ENCODE data around the gene FBXO3. TPM values are rescaled to one million over a fixed set of nuclear protein-coding genes. Genes with fewer than 3 reads are reported as not detected.

Gene FBXO3
- total RNA-seq, 3 donors from 2014 or later (not counting 1 experiment from before 2014, with no cell fraction given): 54.9 to 64.7 (median 56.2) TPM

- peaks cover 37 to 70% of the 10 kb centered on the region in 2 donors for H3K27me3 Mint-ChIP-seq (ENCODE audit: low read depth in 2 of 2)
- Histone ChIP-seq H3K27me3 (ENCODE audit: control insufficient read depth, insufficient read depth, low read length) (peaks cover 3% of the 10 kb centered on the region), H3K4me3 (ENCODE audit: low read length) (no peak overlapping the region), H3K27ac (ENCODE audit: low read length) (no peak overlapping the region), H3K36me3 (ENCODE audit: control insufficient read depth, insufficient read depth, low read length) (no peaks in the 10 kb centered on the region), H3K4me1 (ENCODE audit: control insufficient read depth, insufficient read depth, low read length) (no peaks in the 10 kb centered on the region), H3K9me3 (ENCODE audit: control insufficient read depth, insufficient read depth, low read length) (no peaks in the 10 kb centered on the region)
- no peak for TF ChIP-seq CTCF (IDR thresholded peaks at IDR 0.05)
- no peak for ATAC-seq
- no peaks in the 10 kb centered on the region for H3K9me3 Mint-ChIP-seq
- H3K4me1 Mint-ChIP-seq: no peaks in the 10 kb centered on the region
- no peak for DNase-seq
- H3K27ac Mint-ChIP-seq: no peak overlapping the region
- no peak overlapping the region for H3K4me3 Mint-ChIP-seq
- WGBS (ENCODE audit: insufficient coverage): 38% methylated on average over 2 of the region's 2 CpGs
- no peaks in the 10 kb centered on the region for H3K36me3 Mint-ChIP-seq
- intact Hi-C loops (cut with micrococcal nuclease): no loop called here
Measured at GRCh38 chr11:33787076-33787475, 12.8 kb upstream of the FBXO3 start.

GRCh38 chr11:33785609-33786008 lies 11.3 kb upstream of the FBXO3 start:
- no peak overlapping the region for H3K4me3 Mint-ChIP-seq
- H3K36me3 Mint-ChIP-seq: no peaks in the 10 kb centered on the region
- TF ChIP-seq CTCF (IDR thresholded peaks at IDR 0.05): no peak
- Histone ChIP-seq H3K27me3 (ENCODE audit: control insufficient read depth, insufficient read depth, low read length) (peaks cover 3% of the 10 kb centered on the region), H3K4me1 (ENCODE audit: control insufficient read depth, insufficient read depth, low read length) (no peaks in the 10 kb centered on the region), H3K36me3 (ENCODE audit: control insufficient read depth, insufficient read depth, low read length) (no peaks in the 10 kb centered on the region), H3K27ac (ENCODE audit: low read length) (no peak overlapping the region), H3K4me3 (ENCODE audit: low read length) (no peak overlapping the region), H3K9me3 (ENCODE audit: control insufficient read depth, insufficient read depth, low read length) (no peaks in the 10 kb centered on the region)
- intact Hi-C loops (cut with micrococcal nuclease): no loop called here
- H3K27me3 Mint-ChIP-seq (ENCODE audit: low read depth in 2 of 2): peaks cover 38 to 70% of the 10 kb centered on the region in 2 donors
- no peak overlapping the region for H3K27ac Mint-ChIP-seq
- H3K4me1 Mint-ChIP-seq: no peaks in the 10 kb centered on the region
- H3K9me3 Mint-ChIP-seq: no peaks in the 10 kb centered on the region
- no peak for ATAC-seq
- no peak for DNase-seq
- WGBS (ENCODE audit: insufficient coverage): 100% methylated on average over 2 of the region's 3 CpGs

GRCh38 chr11:33779849-33780528 lies 5.7 kb upstream of the FBXO3 start:
- no peaks in the 10 kb centered on the region for H3K9me3 ChIP-seq (ENCODE audit: control insufficient read depth, insufficient read depth, low read length)
- no peak overlapping the region for H3K4me3 ChIP-seq (ENCODE audit: low read length)
- no peak for TF ChIP-seq CTCF (IDR thresholded peaks at IDR 0.05)
- intact Hi-C loops (cut with micrococcal nuclease): no loop called here
- no peak overlapping the region for H3K4me3 Mint-ChIP-seq
- H3K36me3 ChIP-seq (ENCODE audit: control insufficient read depth, insufficient read depth, low read length): no peaks in the 10 kb centered on the region
- peaks cover 3% of the 10 kb centered on the region for H3K27me3 ChIP-seq (ENCODE audit: control insufficient read depth, insufficient read depth, low read length)
- H3K27ac Mint-ChIP-seq: no peak overlapping the region
- H3K36me3 Mint-ChIP-seq: no peaks in the 10 kb centered on the region
- WGBS (ENCODE audit: insufficient coverage): 91% methylated on average over 7 of the region's 7 CpGs
- peaks cover 46 to 74% of the 10 kb centered on the region in 2 donors for H3K27me3 Mint-ChIP-seq (ENCODE audit: low read depth in 2 of 2)
- DNase-seq (no peak), ATAC-seq (no peak)
- H3K4me1 Mint-ChIP-seq: peaks cover 9% of the 10 kb centered on the region in 2 donors
- H3K9me3 Mint-ChIP-seq: no peaks in the 10 kb centered on the region
- no peak overlapping the region for H3K27ac ChIP-seq (ENCODE audit: low read length)
- H3K4me1 ChIP-seq (ENCODE audit: control insufficient read depth, insufficient read depth, low read length): peaks cover 12% of the 10 kb centered on the region

GRCh38 chr11:33778675-33779074 lies 4.4 kb upstream of the FBXO3 start:
- Mint-ChIP-seq H3K4me1 (peaks cover 15 to 19% of the 10 kb centered on the region in 2 donors), H3K27me3 (ENCODE audit: low read depth in 2 of 2) (peaks cover 42 to 62% of the 10 kb centered on the region in 2 donors), H3K4me3 (no peak overlapping the region), H3K9me3 (no peaks in the 10 kb centered on the region), H3K27ac (no peak overlapping the region), H3K36me3 (no peaks in the 10 kb centered on the region)
- H3K36me3 ChIP-seq (ENCODE audit: control insufficient read depth, insufficient read depth, low read length): no peaks in the 10 kb centered on the region
- no peak overlapping the region for H3K4me3 ChIP-seq (ENCODE audit: low read length)
- ATAC-seq: no peak
- WGBS (ENCODE audit: insufficient coverage): 73% methylated on average over 5 of the region's 5 CpGs
- DNase-seq: no peak
- no peaks in the 10 kb centered on the region for H3K9me3 ChIP-seq (ENCODE audit: control insufficient read depth, insufficient read depth, low read length)
- H3K27me3 ChIP-seq (ENCODE audit: control insufficient read depth, insufficient read depth, low read length): peaks cover 3% of the 10 kb centered on the region
- H3K27ac ChIP-seq (ENCODE audit: low read length): no peak overlapping the region
- TF ChIP-seq CTCF (IDR thresholded peaks at IDR 0.05): no peak
- peaks cover 19% of the 10 kb centered on the region for H3K4me1 ChIP-seq (ENCODE audit: control insufficient read depth, insufficient read depth, low read length)
- intact Hi-C loops (cut with micrococcal nuclease): no loop called here
